ENCODE data around the gene ZNF367. TPM values are rescaled to one million over a fixed set of nuclear protein-coding genes. Genes with fewer than 3 reads are reported as not detected.
"Not testable (repeated sequence)": the region's sequence is repeated elsewhere in the genome, so short reads cannot be mapped to it uniquely, and the experiment has no call there.

Gene ZNF367
- total and polyA plus RNA-seq, 7 donors = 0.28 to 3.5 (median 1.4) TPM

DNA sequence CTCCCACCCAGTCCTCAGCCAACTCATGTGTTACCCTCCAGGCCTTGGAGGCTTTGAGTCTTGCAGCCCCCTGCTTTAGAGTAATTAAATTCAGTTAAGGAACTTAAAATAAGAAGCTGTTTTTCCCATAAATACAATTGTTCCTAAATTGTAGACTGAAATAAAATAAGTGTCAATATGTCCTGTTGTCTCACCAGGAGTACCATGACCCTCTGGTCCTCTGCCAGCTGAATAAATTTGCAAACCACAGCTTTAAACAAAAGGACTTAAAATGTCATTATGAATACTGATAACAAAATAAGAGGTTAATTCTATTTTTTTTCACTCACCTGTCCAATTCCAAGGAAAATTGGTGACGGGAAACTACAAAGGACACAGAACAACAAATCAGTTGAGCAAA is 50.2 kb downstream of the ZNF367 start:
- peaks cover 0 to 27% (median 4%) of the 10 kb centered on the region in 4 donors for H3K36me3 ChIP-seq
- 97 to 100% methylated on average over 1 of the region's 1 CpG for WGBS, 2 donors
- no peak overlapping the region for H3K4me3 ChIP-seq
- TF ChIP-seq, protein P1, sequence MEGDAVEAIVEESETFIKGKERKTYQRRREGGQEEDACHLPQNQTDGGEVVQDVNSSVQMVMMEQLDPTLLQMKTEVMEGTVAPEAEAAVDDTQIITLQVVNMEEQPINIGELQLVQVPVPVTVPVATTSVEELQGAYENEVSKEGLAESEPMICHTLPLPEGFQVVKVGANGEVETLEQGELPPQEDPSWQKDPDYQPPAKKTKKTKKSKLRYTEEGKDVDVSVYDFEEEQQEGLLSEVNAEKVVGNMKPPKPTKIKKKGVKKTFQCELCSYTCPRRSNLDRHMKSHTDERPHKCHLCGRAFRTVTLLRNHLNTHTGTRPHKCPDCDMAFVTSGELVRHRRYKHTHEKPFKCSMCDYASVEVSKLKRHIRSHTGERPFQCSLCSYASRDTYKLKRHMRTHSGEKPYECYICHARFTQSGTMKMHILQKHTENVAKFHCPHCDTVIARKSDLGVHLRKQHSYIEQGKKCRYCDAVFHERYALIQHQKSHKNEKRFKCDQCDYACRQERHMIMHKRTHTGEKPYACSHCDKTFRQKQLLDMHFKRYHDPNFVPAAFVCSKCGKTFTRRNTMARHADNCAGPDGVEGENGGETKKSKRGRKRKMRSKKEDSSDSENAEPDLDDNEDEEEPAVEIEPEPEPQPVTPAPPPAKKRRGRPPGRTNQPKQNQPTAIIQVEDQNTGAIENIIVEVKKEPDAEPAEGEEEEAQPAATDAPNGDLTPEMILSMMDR (IDR thresholded peaks at IDR 0.05) = no peak
- TF ChIP-seq POLR2AphosphoS5 (IDR thresholded peaks at IDR 0.05) (no peak), EP300 (IDR thresholded peaks at IDR 0.05) (no peak), POLR2A (IDR thresholded peaks at IDR 0.05) (no peak)
- no peak overlapping the region for H3K27ac ChIP-seq
- intact Hi-C loops (cut with DNase I) = no loop called here
- no peaks in the 10 kb centered on the region for H3K27me3 ChIP-seq
- H3K9me3 ChIP-seq = no peaks in the 10 kb centered on the region
- peaks cover 0 to 5% (median 0%) of the 10 kb centered on the region in 4 donors for H3K4me1 ChIP-seq
- no peak for DNase-seq

DNA sequence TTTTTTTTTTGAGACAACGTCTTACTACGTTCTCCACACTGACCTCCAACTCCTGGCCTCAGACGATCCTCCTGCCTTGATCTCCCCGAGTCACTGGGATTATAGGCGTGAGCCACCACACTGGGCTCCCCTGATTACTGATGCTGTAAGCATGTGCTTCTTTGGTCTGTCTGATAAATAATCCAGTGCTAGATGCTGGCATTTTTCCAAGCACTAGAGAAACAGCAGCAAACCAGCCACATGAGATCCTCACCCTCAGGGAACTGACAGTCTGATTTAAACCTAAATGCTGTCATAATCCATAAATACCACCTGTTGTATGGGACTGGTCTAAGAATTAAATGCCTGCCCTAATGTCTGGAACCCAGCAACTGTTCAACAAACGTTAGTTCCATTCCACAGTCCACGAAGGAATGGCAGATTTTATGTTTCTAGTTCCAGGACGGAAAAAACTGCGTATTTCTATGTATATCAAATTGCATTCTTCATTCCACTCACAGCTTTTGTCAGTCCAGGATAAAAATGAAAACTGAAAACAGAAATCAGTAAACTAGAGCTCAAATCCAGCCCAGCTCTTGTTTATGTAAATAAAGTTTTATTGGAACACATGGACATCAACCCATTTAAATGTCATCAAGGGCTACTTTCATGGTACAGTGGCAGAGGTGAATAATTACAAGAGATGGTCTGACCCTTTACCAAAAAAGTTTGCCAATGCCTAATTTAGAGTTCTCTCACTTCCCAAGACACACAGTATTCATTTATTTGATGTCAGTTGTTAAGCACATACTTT is 54.8 kb downstream of the ZNF367 start:
- TF ChIP-seq, protein P1 (IDR thresholded peaks at IDR 0.05) = no peak
- TF ChIP-seq POLR2A (IDR thresholded peaks at IDR 0.05) (no peak), POLR2AphosphoS5 (IDR thresholded peaks at IDR 0.05) (no peak), EP300 (IDR thresholded peaks at IDR 0.05) (no peak)
- WGBS, 2 donors = 93 to 94% methylated on average over 9 of the region's 9 CpGs
- intact Hi-C loops (cut with DNase I) = no loop called here
- Histone ChIP-seq H3K4me3 (no peak overlapping the region), H3K27me3 (no peaks in the 10 kb centered on the region), H3K4me1 (no peaks in the 10 kb centered on the region), H3K36me3 (peaks cover 0 to 67% (median 7%) of the 10 kb centered on the region in 4 donors), H3K27ac (no peak overlapping the region), H3K9me3 (no peaks in the 10 kb centered on the region)
- no peak for DNase-seq

DNA sequence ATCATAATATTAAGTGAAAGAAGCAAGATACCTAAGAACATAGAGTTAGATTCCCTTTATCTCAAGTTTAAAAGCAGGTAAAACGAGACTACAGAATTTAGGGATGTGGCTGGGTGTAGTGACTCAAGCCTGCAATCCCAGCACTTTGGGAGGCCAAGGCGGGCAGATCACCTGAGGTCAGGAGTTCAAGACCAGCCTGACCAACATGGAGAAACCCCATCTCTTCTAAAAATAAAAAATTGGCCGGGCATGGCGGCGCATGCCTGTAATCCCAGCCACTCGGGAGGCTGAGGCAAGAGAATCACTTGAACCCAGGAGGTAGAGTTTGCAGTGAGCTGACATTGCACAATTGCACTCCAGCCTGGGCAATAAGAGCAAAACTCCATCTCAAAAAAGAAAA is 56.1 kb downstream of the ZNF367 start:
- intact Hi-C loops (cut with DNase I); H3K9me3 ChIP-seq; H3K27me3 ChIP-seq; H3K4me1 ChIP-seq; H3K27ac ChIP-seq; DNase-seq; H3K4me3 ChIP-seq: not testable (repeated sequence)
- WGBS, 2 donors = 96 to 97% methylated on average over 6 of the region's 6 CpGs
- H3K36me3 ChIP-seq = peaks cover 2 to 79% (median 8%) of the 10 kb centered on the region in 4 donors

DNA sequence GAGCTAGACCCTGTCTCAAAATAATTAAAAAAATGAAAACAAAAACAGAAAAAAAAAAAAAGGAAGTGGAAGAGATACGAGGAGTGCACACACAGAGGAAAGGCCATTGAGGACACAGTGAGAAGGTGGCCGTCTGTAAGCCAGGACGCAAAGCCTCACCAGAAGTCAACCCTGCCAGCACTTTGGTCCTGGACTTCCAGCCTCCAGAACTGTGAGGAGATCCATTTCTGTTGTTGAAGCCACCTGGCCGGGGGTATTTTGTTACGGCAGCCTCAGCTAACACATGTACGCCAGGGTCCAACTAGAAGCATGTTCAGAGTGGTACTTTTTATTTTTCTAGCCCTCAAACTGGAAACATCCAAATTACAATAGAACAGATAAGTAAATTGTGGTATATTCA is 56.5 kb downstream of the ZNF367 start:
- TF ChIP-seq, protein P1 (IDR thresholded peaks at IDR 0.05) = no peak
- TF ChIP-seq EP300 (IDR thresholded peaks at IDR 0.05) (no peak), POLR2A (IDR thresholded peaks at IDR 0.05) (no peak), POLR2AphosphoS5 (IDR thresholded peaks at IDR 0.05) (no peak)
- H3K27me3 ChIP-seq = no peaks in the 10 kb centered on the region
- H3K27ac ChIP-seq = no peak overlapping the region
- DNase-seq = no peak
- no peaks in the 10 kb centered on the region for H3K9me3 ChIP-seq
- intact Hi-C loops (cut with DNase I) = no loop called here
- H3K36me3 ChIP-seq = peaks cover 6 to 80% (median 10%) of the 10 kb centered on the region in 4 donors
- WGBS, 2 donors = 95% methylated on average over 6 of the region's 6 CpGs
- H3K4me1 ChIP-seq = no peaks in the 10 kb centered on the region
- no peak overlapping the region for H3K4me3 ChIP-seq

DNA sequence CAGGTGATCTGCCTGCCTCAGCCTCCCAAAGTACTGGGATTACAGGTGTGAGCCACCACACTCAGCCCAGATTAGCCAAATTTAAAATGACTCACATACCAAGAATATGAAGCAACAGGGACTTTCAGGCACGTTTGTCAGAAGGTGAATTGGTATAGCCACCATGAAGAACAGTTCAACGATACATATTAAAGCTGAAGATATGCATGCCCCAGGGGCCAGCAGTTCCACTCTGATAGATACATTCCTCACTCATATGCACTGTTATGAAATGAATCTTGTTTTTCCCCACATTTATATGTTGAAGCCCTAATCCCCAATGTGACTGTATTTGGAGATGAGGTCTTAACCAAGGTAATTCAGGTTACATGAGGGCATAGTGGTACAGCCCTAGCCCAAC is 57.2 kb downstream of the ZNF367 start:
- H3K4me3 ChIP-seq = no peak overlapping the region
- H3K9me3 ChIP-seq = no peaks in the 10 kb centered on the region
- intact Hi-C loops (cut with DNase I) = no loop called here
- TF ChIP-seq POLR2AphosphoS5 (IDR thresholded peaks at IDR 0.05) (no peak), POLR2A (IDR thresholded peaks at IDR 0.05) (no peak), EP300 (IDR thresholded peaks at IDR 0.05) (no peak)
- TF ChIP-seq, protein P1 (IDR thresholded peaks at IDR 0.05) = no peak
- peaks cover 6 to 84% (median 13%) of the 10 kb centered on the region in 4 donors for H3K36me3 ChIP-seq
- 81 to 88% methylated on average over 2 of the region's 2 CpGs for WGBS, 2 donors
- no peak for DNase-seq
- H3K4me1 ChIP-seq = no peaks in the 10 kb centered on the region
- H3K27ac ChIP-seq = no peak overlapping the region
- H3K27me3 ChIP-seq = no peaks in the 10 kb centered on the region

DNA sequence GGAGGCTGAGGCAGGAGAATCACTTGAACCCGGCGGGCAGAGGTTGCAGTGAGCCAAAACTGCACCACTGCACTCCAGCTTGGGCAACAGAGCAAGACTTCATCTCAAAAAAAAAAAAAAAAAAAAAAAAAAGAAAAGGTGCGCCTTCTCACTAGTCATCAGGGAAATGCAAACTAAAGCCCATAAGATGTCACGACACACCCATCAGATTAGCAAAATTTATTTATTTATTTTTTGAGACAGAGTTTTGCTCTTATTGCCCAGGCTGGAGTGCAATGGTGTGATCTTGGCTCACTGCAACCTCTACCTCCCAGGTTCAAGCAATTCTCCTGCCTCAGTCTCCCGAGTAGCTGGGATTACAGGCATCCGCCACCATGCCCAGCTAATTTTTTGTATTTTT is 57.6 kb downstream of the ZNF367 start:
- H3K27ac ChIP-seq; H3K4me1 ChIP-seq; H3K9me3 ChIP-seq; H3K4me3 ChIP-seq; DNase-seq; intact Hi-C loops (cut with DNase I); H3K27me3 ChIP-seq: not testable (repeated sequence)
- WGBS, 2 donors = 95 to 97% methylated on average over 6 of the region's 6 CpGs
- H3K36me3 ChIP-seq = peaks cover 6 to 83% (median 13%) of the 10 kb centered on the region in 4 donors

All from sigmoid colon (tissue), 7 donors.